ENCODE results near the gene ZNF319. TPM values are rescaled to one million over a fixed set of nuclear protein-coding genes. Genes with fewer than 3 reads are reported as not detected.

The ZNF319 gene
- total and polyA plus RNA-seq, 2 of the 13 experiments (the other 11 are each of a cell fraction or from before 2014, with no cell fraction given): 2.4 to 3.6 TPM

GRCh38 chr16:58026139-58026704, 25.8 kb upstream of the ZNF319 start (continued):
- TF ChIP-seq ZFP91 (CRISPR knock-in tag; IDR thresholded peaks at IDR 0.05; ENCODE audit: borderline replicate concordance) (no peak), GZF1 (CRISPR knock-in tag; IDR thresholded peaks at IDR 0.05) (no peak), ZNF503 (CRISPR knock-in tag; IDR thresholded peaks at IDR 0.05) (no peak), HCFC1 (IDR thresholded peaks at IDR 0.05; ENCODE audit: low read depth, low read length) (no peak), ZNF280D (CRISPR knock-in tag; IDR thresholded peaks at IDR 0.05) (peak; percentile 24; the same call in 1 of the 2 replicates), MAX (IDR thresholded peaks at IDR 0.05) (peak; percentile 67), ZNF768 (CRISPR knock-in tag; IDR thresholded peaks at IDR 0.05) (0 out of 2 replicates have a peak, but pooled peaks have one; percentile 8), ZNF75D (CRISPR knock-in tag; IDR thresholded peaks at IDR 0.05; ENCODE audit: borderline replicate concordance) (no peak), FOXC1 (CRISPR knock-in tag; IDR thresholded peaks at IDR 0.05; ENCODE audit: borderline replicate concordance) (peak; percentile 23; the same call in 1 of the 2 replicates), HNF4G (IDR thresholded peaks at IDR 0.05; ENCODE audit: borderline replicate concordance, low read depth, low read length) (no peak), HNF4G (CRISPR knock-in tag; IDR thresholded peaks at IDR 0.05; ENCODE audit: borderline replicate concordance, low read depth) (no peak), ZNF180 (CRISPR knock-in tag; IDR thresholded peaks at IDR 0.05; ENCODE audit: borderline replicate concordance, low read depth) (no peak), ZNF275 (CRISPR knock-in tag; IDR thresholded peaks at IDR 0.05; ENCODE audit: borderline replicate concordance) (0 out of 2 replicates have a peak, but pooled peaks have one; percentile 20), ATAD3A (CRISPR knock-in tag; IDR thresholded peaks at IDR 0.05) (no peak), ZBTB20 (CRISPR knock-in tag; IDR thresholded peaks at IDR 0.05; ENCODE audit: borderline replicate concordance, low read depth) (0 out of 2 replicates have a peak, but pooled peaks have one; percentile 11), HOMEZ (CRISPR knock-in tag; IDR thresholded peaks at IDR 0.05; ENCODE audit: low read depth) (no peak), KLF6 (CRISPR knock-in tag; IDR thresholded peaks at IDR 0.05) (peak; percentile 30; the same call in 1 of the 2 replicates), SP140L (CRISPR knock-in tag; IDR thresholded peaks at IDR 0.05; ENCODE audit: borderline replicate concordance) (no peak), ZNF629 (CRISPR knock-in tag; conservative IDR thresholded peaks at IDR 0.05) (no peak), MAFF (IDR thresholded peaks at IDR 0.05; ENCODE audit: low read depth, low read length) (no peak)
